GM19467 (cell line): ENCODE results near the gene USP48.
"Not testable (repeated sequence)": the region's sequence is repeated elsewhere in the genome, so short reads cannot be mapped to it uniquely, and the experiment has no call there.

Experiments
- ATAC-seq: cut with Tn5 transposase; IDR thresholded peaks from one replicate; pipeline ENCODE4 v1.9.1; 2021; ENCODE audit warnings: mild to moderate bottlenecking, moderate library complexity; ENCODE audit not compliant: unreplicated experiment

USP48 gene, protein sequence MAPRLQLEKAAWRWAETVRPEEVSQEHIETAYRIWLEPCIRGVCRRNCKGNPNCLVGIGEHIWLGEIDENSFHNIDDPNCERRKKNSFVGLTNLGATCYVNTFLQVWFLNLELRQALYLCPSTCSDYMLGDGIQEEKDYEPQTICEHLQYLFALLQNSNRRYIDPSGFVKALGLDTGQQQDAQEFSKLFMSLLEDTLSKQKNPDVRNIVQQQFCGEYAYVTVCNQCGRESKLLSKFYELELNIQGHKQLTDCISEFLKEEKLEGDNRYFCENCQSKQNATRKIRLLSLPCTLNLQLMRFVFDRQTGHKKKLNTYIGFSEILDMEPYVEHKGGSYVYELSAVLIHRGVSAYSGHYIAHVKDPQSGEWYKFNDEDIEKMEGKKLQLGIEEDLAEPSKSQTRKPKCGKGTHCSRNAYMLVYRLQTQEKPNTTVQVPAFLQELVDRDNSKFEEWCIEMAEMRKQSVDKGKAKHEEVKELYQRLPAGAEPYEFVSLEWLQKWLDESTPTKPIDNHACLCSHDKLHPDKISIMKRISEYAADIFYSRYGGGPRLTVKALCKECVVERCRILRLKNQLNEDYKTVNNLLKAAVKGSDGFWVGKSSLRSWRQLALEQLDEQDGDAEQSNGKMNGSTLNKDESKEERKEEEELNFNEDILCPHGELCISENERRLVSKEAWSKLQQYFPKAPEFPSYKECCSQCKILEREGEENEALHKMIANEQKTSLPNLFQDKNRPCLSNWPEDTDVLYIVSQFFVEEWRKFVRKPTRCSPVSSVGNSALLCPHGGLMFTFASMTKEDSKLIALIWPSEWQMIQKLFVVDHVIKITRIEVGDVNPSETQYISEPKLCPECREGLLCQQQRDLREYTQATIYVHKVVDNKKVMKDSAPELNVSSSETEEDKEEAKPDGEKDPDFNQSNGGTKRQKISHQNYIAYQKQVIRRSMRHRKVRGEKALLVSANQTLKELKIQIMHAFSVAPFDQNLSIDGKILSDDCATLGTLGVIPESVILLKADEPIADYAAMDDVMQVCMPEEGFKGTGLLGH

DNA sequence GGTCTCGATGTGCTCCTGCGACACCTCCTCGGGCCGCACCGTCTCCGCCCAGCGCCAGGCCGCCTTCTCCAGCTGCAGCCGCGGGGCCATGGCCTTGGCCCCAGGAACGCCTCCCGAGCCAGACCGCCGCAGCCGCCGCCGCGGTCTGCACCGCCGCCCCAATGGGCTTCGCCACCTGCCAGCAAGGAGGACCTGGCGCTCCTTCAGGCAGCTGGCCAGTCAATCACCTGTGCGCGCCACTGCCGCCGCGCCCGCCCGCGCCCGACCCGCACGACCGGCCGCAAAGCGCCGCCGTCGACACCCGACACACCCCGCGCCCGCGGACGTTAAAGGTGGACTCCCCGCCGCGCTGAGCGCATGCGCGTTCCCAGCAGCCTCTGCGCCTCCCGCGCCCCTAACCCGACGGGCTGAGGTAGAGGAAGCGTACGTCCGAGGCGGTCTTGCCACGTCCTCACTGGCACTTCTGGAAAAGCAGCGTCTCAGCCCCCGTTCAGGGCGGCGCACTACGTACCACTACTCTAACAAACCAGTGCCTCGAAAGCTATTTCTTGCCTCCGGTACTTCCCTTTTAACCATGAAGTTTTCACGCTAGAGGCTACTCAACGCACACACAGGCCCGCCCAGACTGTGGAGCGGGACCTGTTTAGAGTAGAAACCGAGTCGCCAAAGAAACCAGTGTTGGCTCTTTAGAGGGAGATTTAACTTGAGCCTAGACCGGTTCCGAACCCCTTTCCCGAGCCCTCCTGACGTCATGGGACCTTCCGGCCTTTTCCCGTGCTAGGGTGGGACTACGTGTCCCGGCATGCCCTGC, at the start of gene USP48:
TSS of gene USP48 (minus strand) at position 282 of the 811 bp plus-strand sequence. CDS start at position 90, 192 bp downstream.
- ATAC-seq: peak; percentile 62

DNA sequence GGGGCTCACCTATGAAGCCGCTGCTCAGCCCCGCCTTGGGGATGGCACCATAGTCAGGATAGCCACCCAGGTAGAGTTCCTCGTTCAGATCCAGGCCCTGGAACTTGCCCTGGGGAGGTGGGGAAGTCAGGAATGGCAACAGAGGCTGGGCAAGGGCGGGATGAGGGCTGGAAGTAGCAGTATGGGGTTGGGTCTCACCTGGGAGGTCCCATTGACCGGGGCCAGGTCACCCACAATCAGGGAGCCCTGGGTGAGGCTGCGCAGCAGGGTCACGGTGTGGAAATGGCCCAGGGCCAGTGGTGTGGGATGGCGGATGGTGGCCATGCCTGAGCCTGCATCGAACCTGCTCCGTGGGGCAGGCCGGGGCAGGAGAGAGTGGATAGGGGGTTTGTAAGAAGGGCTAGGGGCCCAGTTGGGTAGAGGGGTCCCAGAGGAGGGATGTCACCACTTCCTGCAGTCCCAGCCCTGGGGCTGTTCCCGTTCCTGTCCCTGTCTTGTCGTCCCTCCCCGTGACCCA, 48.6 kb upstream of the USP48 start:
- ATAC-seq: no peak

DNA sequence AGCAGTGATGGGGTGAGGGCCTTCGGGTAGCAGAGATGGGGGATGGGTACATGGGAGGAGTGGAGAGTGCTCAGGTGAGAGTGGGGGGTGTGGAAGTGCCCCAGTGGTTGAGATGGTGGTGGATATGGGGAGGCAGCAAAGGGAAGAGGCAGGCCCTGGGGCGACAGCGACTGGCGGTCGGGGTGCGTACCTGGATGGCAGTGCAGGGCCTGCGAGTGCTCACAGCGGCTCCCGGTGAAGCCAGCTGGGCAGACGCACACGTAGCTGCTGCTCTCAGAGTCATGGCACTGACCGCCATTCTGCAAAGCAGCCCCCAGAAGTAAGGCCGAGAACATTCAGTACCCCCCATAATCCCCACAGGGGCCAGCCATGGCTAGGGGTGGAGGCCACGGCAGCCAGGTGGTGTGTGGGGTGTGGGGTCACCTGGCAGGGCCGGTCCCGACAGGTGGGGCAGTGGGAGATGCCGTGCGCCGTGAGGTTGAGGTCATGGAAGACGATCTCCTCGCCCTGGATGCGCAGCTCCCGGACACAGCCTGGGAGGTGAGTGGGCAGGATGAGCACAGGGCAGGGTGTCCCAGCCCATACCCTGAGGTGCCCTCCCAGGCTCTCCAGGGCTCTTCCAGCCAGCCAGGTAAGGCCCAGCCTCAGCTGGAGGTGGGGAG, 48.0 kb upstream of the USP48 start:
- no peak for ATAC-seq

DNA sequence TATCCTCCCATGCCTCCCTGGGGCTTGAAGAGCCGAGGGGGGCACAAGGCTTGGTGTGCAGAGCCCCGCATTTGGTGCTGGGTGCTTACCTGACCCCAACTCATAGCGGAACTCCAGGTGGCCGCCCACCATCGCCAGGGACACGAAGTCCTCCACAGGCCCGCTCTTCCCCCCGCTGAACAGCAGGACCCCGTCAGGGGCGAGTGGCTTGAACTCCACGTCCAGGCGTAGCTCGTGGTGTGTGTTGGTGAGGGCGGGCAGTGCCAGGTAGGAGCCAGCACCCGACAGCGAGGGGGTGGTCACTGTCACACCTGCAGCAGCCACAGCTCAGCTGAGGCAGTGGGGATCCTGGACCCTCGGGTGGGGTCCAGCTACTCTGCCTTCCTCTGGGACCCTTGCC, 46.3 kb upstream of the USP48 start:
- no peak for ATAC-seq

DNA sequence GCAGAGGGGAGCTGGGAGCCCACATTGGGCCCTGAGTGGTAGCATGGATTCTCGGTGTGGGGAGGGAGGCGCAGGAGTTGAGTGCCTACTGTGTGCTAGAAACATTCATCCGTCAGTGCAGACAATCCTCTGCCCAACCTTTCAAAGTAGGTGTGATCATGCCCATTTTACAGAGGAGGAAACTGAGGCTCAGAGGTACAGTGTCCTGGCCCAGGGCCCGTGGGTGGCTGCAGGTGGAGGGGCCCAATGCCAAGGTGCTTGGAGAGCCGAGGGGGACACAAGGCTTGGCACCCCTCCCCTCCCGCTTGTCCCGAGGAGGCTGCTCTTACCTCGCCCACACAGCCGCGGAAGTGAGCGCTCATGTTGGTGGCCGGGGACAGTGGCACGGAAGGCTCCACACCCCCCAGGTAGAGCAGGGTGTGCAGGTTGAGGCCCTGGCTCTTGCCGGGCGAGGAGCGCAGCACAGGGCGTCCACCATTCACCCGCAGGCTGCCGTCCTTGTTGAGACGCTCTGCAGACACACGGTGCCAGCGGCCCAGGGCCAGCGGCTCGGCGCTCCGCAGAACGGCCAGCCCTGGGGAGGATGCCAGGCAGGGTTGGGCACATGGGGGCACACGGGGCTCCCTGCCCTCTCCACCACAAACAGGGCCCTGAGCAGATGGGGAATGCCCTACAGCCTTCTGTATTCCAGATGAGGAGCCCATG, 45.7 kb upstream of the USP48 start:
- no peak for ATAC-seq

DNA sequence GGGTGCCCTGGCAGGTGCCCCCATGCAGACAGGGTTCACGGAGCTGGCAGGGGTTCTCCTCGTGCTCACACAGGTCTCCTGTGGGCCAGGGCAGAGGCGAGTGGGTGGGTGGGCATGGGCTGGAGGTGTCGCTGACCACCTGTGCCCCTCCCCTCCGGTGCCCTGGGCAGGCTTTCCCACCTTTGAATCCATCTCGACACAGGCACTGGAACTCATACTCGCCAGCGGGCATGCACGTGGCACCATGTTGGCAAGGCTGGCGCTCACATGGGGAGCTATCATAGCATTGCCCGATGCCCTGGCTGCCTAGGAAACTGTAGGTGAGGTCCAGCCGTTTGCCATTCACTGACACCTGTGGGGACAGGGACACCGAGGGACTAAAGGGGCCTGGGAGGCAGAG, 45.1 kb upstream of the USP48 start:
- ATAC-seq: no peak

DNA sequence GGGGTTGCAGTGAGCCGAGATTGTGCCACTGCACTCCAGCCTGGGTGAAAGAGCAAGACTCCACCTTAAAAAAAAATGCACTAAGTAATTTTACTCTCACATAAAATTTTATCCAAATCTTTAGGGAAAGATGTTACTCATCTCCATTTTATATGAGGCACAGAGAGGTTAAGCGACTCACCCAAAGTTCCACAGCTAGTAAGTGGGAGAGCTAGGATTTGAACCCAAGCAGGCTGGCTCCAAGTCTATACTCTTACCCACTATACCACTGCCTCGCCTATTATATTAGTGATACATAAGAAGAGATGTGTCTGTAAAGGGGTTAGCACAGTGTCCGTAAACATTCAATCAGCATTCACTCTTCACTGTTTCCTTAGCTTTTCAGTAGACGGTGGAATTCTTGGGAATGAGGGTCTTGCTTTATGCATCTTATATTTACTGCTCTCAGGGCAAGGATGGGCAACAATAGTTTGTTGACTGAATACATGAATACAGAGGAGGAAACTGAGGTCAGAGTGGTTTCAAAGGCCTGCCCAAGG, 44.3 kb upstream of the USP48 start:
- no peak for ATAC-seq

DNA sequence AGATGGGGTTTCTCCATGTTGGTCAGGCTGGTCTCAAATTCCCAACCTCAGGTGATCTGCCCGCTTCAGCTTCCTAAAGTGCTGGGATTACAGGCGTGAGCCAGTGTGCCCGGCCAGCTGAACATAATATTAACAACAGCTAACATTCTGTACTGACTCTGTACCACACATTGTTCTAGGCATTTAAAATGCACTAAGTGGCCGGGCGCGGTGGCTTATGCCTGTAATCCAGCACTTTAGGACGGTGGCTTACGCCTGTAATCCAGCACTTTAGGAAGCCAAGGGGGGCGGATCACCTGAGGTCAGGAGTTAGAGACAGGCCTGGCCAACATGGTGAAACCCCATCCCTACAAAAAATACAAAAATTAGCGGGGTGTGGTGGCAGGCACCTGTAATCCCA, 43.7 kb upstream of the USP48 start:
- not testable (repeated sequence) for ATAC-seq

DNA sequence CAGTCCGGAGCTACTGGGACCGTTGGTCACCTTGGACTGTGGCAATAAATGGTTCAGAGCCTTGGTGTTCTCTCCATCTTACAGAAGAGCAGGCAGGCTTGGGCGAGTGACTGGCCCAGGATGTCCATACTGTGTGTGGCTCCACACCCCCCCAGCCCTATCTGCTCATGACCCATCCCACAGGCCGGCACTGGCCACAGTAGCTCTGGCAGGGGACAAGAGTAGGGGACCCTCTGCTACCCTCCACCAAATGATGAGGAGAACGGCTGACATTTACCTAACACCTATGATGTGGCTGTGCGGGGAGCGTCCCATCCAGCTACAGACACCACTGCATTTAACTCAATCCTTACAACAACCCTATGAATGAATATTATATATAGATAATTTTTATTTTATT, 42.4 kb upstream of the USP48 start:
- ATAC-seq: no peak

DNA sequence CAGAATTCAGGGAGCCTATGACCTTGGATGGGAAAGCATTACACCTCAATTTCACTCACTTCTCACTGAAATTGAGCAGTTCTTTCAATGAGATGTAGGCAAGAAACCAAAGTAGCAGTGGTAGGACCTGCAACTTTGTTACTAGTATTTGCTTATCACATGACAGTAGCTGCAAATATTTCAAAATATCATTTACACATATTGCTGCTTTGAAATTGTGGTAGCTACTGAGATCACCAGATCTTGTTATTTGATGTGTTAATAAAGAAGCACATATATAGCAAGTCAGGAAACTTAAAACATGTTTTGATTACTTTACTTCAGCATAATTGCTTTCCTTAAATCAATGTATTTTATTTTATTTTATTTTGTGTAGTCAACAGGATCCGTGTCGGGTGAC, 42.0 kb upstream of the USP48 start:
- no peak for ATAC-seq

DNA sequence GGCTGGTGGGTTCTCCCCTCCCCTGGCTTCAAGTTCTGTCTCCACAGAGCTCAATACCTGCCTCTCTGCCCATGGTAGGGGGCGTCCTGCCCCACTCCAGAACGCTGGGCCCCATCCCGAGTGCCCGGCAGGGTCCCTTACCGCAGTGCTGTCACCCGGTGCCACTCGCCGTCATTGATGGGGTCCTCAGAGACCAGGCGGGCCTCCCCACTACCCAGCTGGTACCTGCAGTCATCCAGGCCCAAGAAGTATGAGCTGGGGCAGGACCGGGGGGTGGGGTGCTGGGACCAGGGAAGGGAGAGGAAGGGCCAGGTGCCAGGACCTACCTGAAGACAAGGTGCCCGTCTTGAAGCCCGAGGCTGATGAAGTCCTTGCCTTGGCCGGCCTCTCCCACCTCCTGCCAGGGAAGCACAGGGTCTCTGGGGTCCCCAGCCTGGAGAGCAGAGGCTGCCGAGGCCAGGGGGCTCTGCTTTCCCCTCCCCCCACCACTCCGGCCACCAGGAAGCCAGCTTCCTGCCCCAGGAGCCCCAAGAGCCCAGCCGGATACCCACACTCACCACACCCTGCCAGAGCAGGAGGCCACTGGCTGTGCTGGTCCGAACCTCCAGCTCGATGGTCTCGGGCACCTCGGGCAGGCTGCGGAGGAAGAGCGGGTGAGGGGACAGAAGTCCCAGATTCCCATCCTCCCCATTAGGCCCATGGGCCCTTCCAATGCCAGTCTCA, 41.2 kb upstream of the USP48 start:
- no peak for ATAC-seq

DNA sequence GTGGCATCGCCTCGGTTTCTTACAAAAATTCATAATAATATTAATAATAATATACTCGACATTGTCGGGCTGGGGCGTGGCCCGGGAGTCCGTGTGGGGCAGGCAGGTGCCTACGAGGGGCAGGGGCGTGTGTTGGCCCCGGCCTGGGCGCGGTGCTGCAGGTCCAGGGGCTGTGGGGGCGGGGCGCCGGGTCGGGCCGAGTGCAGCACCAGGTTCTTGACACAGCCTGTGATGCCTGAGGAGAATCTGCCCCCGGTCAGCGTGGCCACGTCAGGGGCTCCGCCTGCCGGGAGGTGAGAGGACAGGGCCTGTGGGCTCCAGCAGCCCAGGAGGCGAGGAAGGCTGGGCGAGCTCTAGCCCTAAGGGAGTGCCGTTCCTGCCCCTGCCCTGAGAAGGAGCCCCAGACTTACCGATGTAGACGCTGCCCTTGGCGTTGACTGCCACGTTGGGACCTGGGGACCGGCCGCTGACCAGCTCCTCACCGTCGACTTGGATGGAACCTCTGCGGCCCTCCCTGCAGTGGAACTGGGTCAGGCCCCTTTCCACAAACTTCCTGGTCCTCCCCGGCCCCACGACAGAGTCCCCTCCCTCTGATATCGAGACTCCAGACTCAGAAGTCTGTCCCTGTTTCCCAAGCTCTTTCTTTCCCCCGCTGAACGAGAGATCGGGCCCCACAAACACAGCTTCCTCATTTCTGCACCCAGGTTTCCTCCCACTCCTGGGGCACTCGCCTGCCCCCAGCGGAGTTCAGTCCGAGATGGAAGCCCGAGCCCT, 40.4 kb upstream of the USP48 start:
- ATAC-seq: no peak

DNA sequence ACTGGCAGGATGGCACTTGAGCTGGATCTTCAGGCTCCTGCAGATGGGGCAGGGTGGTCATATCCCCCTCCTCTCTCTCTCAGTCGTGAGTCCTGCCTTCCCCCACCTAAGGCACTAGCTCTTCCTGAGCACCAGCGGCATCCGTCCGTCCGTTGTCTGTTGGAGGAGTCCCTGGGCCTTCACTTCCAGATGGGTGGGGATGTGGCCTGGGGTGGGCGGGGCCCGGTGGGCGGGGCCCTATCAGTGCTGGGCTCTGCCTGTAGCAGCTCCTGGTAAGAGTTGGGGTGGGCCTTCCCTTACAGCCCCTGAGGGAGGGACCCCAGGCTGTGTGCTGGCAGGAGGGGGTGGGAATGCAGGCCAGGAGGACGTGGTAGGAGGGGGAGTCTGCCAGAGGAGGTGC, 39.4 kb upstream of the USP48 start:
- ATAC-seq: no peak

DNA sequence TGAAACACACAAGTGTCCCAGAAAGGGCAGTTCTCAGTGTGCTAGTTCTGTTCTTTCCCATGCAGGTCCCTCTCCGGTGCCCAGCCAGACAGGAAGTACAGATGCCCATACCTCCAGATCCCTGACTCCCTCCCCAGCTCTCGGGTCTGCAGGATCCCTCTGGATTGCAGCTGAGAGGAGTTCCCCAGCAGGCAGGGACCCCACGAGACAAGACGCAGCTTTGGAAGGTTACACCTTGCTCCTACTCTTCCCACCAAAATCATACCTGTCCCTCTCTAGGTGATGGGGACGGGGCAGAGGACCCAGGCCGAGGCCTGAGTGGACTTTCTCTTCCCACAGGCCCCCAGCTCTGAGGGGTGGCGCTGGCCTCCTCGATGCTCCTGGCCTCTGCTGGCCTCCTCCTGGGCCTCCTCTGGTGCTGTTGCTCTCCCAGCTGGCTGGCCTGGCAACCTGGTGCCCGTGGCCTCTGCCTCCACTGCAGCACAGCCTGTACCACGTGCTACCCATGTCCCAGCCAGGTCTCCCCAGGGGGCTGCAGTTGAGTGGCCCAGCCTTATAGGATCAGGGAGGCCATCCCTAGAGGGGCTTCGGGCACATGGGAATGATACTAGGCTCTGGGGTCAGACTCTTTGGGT, 38.6 kb upstream of the USP48 start:
- no peak for ATAC-seq

DNA sequence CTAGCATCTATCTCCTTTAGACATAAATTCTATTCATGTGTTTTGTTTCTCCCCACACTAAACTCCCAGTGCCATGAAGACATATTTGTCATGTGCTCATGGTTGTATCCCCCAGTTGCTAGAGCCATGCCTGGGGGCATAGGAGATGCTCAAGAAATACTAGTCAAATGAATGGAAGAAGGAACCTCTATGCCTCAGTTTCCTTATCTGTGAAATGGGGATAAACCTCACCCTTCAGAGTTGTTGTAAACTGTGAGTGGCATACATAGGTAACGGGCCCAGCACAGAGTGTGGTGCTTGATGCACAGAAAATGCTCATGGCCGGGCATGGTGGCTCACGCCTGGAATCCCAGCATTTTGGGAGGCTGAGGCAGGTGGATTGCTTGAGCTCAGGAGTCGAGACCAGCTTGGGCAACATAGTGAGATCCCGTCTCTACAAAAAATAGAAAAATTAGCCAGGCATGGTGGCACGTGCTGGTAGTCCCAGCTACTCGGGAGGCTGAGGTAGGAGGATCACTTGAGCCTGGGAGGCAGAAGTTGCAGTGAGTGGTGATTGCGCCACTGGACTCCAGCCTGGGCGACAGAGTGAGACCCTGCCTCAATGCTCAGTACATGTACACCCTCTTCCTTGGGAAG, 37.8 kb upstream of the USP48 start:
- ATAC-seq: no peak

DNA sequence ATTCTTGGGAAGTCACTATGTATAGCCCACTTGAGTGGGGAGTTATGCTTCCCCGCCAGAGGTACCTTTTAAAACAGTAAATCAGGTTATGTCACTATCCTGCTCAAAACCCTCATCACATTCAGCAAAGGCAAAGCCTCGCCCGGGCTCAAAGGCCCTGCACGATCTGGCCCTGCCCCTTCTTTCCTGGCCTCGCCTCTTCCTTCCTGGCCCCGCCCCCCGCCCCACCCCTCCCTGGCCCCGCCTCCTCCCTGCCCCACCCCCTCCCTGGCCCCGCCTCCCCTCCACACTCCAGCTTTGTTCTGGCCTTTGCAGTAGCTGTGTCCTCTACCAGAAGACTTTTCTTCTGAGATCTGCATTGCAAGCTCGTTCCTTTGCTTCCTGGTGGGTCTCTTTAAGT, 35.7 kb upstream of the USP48 start:
- no peak for ATAC-seq
